DND-41 (cell line): Measurements from ENCODE around the gene ZNF254.
"Not testable (repeated sequence)": the region's sequence is repeated elsewhere in the genome, so short reads cannot be mapped to it uniquely, and the experiment has no call there.

Experiments used
- CTCF ChIP-seq: IDR thresholded peaks from 2 replicates; pipeline ENCODE4 v1.5.1; 2012; ENCODE audit warnings: borderline replicate concordance, low read length, moderate library complexity, mild to moderate bottlenecking; ENCODE audit not compliant: poor library complexity, severe bottlenecking; ENCODE audit errors: extremely low read depth
- EZH2 ChIP-seq: IDR thresholded peaks from 3 replicates; pipeline ENCODE4 v1.6.1; 2012; ENCODE audit warnings: borderline replicate concordance, low read depth, mild to moderate bottlenecking, moderate library complexity, low read length, inconsistent platforms; ENCODE audit not compliant: severe bottlenecking

DNA sequence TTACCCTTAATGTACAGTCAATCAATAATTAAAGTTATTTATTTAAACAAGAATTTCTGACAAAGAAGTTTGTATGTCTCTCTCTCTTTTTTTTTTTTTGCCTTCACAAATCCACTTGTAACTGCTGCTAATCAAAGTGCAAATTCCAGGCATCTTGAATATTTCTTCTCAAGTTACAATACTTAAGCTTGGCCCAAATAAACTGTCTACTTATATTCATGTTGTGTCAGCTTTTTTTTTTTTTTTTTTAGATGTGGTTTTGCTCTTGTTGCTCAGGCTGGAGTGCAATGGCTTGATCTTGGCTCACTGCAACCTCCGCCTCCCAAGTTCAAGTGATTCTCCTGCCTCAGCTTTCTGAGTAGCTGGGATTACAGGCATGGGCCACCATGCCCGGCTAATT is 13.6 kb downstream of the ZNF254 start:
- TF ChIP-seq CTCF, EZH2: not testable (repeated sequence)
